HEK293T (cell line): ENCODE results near the gene HEMK1.

Source experiments
- CTCF ChIA-PET: fragments of 350-600 bp; formaldehyde crosslinking; extraction: SDS; loops from one replicate; lab custom pipeline; 2021; ENCODE audit warnings: antibody characterized with exemption, inconsistent platforms; lab: Yijun Ruan, JAX
- POLR2A ChIA-PET: fragments of 350-600 bp; formaldehyde crosslinking; extraction: SDS; loops from one replicate; lab custom pipeline; 2020; ENCODE audit warnings: antibody characterized with exemption, inconsistent platforms; lab: Yijun Ruan, JAX
- DNase-seq: peaks from one replicate; pipeline ENCODE4 v3.0.0; 2012; ENCODE audit warnings: mixed read lengths; ENCODE audit errors: extremely low spot score
- ARNT ChIP-seq: fragments of 450-650 bp; IDR thresholded peaks from 2 replicates; pipeline ENCODE4 v1.6.1; 2017; ENCODE audit warnings: mild to moderate bottlenecking
- BHLHE40 ChIP-seq: fragments of 450-650 bp; IDR thresholded peaks from 2 replicates; pipeline ENCODE4 v1.6.1; 2016; ENCODE audit warnings: mild to moderate bottlenecking, moderate library complexity, borderline replicate concordance
- CTBP1 ChIP-seq: fragments of 450-650 bp; IDR thresholded peaks from 2 replicates; pipeline ENCODE4 v1.6.1; 2016; ENCODE audit warnings: borderline replicate concordance
- ELF4 ChIP-seq: fragments of 450-650 bp; IDR thresholded peaks from 2 replicates; pipeline ENCODE4 v1.6.1; 2017; ENCODE audit warnings: antibody characterized with exemption
- FOXA1 ChIP-seq: fragments of 450-650 bp; IDR thresholded peaks from 2 replicates; pipeline ENCODE4 v1.6.1; 2016; ENCODE audit warnings: mild to moderate bottlenecking
- FOXK2 ChIP-seq: fragments of 450-650 bp; IDR thresholded peaks from 2 replicates; pipeline ENCODE4 v1.6.1; 2016; ENCODE audit warnings: mild to moderate bottlenecking
- FOXM1 ChIP-seq: fragments of 450-650 bp; IDR thresholded peaks from 2 replicates; pipeline ENCODE4 v1.6.1; 2017; ENCODE audit warnings: mild to moderate bottlenecking, borderline replicate concordance
- HDGF ChIP-seq: fragments of 450-650 bp; IDR thresholded peaks from 2 replicates; pipeline ENCODE4 v1.6.1; 2017; ENCODE audit warnings: antibody characterized with exemption, borderline replicate concordance
- L3MBTL2 ChIP-seq: fragments of 450-650 bp; conservative IDR thresholded peaks from 2 replicates; pipeline ENCODE4 v1.6.1; 2016; ENCODE audit warnings: mild to moderate bottlenecking
- LEF1 ChIP-seq: fragments of 450-650 bp; IDR thresholded peaks from 2 replicates; pipeline ENCODE4 v1.6.1; 2017; ENCODE audit warnings: mild to moderate bottlenecking, borderline replicate concordance
- NFRKB ChIP-seq: fragments of 450-650 bp; IDR thresholded peaks from 2 replicates; pipeline ENCODE4 v1.6.1; 2016; ENCODE audit warnings: mild to moderate bottlenecking, moderate library complexity
- SP1 ChIP-seq: fragments of 450-650 bp; IDR thresholded peaks from 2 replicates; pipeline ENCODE4 v1.6.1; 2017
- SUZ12 ChIP-seq: fragments of 450-650 bp; IDR thresholded peaks from 2 replicates; pipeline ENCODE4 v1.6.1; 2016; ENCODE audit warnings: mild to moderate bottlenecking
- TARDBP ChIP-seq: fragments of 450-650 bp; IDR thresholded peaks from 2 replicates; pipeline ENCODE4 v1.6.1; 2016
- ZNF384 ChIP-seq: fragments of 450-650 bp; IDR thresholded peaks from 2 replicates; pipeline ENCODE4 v1.6.1; 2016
- TF ChIP-seq, protein P1 (sequence below): fragments of 450-650 bp; IDR thresholded peaks from 2 replicates; pipeline ENCODE4 v1.6.1; 2016

The HEMK1 gene

DNA sequence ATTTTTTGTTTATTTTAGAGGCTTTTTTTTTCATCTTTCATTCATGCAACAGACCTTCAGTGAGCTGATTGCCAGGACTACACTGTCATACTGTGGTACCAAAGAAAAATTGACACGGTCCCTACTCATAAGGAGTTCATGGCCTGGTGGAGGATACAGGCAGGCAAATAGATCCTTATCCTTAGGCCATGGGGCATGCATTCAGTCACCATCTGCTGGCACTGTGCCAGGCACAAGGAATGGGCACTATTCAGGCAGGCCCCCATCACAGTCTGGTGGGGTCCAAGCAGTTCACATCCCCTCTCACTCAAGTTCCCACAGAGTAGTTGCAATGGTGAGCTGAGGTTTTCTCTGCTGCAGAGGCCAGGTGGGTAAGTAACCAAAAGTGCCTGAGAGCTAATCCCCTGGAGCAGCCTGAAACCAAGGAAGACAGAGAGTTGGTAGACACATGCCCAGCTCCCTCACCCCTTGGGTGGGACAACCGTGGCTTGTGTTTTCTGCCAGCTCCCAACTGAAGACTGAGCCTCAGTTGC, 25.0 kb downstream of the HEMK1 start:
- DNase-seq, result no peak
- POLR2A ChIA-PET, result no interaction called here
- CTCF ChIA-PET, result no interaction called here
- TF ChIP-seq FOXK2 (no peak), ZNF384 (no peak), FOXM1 (no peak), SUZ12 (no peak), FOXA1 (no peak), CTBP1 (no peak), BHLHE40 (no peak), SP1 (no peak), LEF1 (no peak), HDGF (no peak), ELF4 (no peak), TARDBP (no peak), NFRKB (no peak), ARNT (no peak), L3MBTL2 (no peak)
- TF ChIP-seq, protein P1, sequence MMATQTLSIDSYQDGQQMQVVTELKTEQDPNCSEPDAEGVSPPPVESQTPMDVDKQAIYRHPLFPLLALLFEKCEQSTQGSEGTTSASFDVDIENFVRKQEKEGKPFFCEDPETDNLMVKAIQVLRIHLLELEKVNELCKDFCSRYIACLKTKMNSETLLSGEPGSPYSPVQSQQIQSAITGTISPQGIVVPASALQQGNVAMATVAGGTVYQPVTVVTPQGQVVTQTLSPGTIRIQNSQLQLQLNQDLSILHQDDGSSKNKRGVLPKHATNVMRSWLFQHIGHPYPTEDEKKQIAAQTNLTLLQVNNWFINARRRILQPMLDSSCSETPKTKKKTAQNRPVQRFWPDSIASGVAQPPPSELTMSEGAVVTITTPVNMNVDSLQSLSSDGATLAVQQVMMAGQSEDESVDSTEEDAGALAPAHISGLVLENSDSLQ, result no peak

DNA sequence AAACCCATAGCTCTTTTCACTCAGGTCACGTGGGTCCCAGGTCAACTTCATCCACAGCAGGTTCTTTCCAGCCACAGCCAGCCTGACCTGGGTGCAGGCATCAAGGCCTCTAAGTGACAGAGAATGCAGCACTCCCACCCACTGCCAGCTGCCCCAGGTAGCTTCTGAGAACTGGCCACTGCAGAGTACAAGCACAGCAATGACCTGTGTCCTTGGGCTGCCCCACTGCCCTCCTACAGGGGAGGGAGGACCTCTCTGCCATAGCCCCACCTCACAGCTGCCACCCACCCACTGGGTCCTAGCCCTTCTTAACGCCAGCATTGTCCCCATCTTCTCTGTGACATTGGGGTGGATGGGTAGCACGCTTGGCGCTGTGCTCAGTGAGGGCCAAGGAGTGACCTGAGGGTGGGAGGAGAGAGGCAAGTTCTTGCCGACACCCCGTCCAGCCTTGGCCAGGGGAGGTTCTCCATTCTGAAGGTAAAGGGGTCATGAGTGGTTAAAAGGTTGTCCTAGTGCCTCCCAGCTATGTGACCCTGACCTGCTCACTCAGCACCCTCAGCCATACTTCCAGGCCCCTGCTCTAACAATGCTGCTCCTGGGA, 29.9 kb downstream of the HEMK1 start:
- DNase-seq, result no peak

DNA sequence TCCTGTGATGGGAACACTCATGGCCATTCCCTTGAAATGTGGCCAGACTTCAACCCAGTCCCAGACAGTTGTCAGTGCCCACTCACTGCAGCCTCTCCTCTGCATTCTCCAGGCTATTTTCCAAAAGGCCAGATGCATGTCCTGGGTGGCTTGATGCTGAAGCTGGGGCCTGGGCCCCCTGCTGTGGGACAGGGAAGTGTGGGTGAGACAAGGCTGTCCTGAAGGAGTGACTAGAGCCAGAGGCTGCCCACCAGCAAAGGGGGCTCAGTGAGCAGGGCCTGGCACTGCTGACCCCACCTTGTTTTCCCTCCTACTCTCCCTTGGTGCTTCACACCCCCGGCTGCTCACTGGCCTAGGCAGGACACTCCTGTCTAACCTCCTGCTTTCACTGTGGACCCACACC, 30.4 kb downstream of the HEMK1 start:
- POLR2A ChIA-PET, result no interaction called here
- TF ChIP-seq ARNT (no peak), SUZ12 (no peak), SP1 (no peak), CTBP1 (no peak), FOXM1 (no peak), ELF4 (no peak), FOXA1 (no peak), L3MBTL2 (no peak), FOXK2 (no peak), BHLHE40 (no peak), TARDBP (no peak), NFRKB (no peak)
- TF ChIP-seq, protein P1, result no peak
- CTCF ChIA-PET, result no interaction called here
- DNase-seq, result no peak

More for the DNA sequence above, 29.9 kb downstream of the HEMK1 start:
- ChIA-PET POLR2A (interaction anchor here (1.5 kb wide), 1 partner anchor 12 kb away, joined by 5 read pairs; no protein-coding TSS in a partner anchor), CTCF (interaction anchor here (0.5 kb wide), 1 partner anchor 27 kb away, joined by 3 read pairs; no protein-coding TSS in a partner anchor)
- TF ChIP-seq ARNT (no peak), CTBP1 (no peak), BHLHE40 (no peak), SUZ12 (no peak), HDGF (no peak), ZNF384 (no peak), ELF4 (no peak), TARDBP (no peak), FOXA1 (no peak), LEF1 (no peak), SP1 (no peak), L3MBTL2 (no peak), FOXK2 (no peak), FOXM1 (no peak), NFRKB (no peak)
- TF ChIP-seq, protein P1, result no peak

DNA sequence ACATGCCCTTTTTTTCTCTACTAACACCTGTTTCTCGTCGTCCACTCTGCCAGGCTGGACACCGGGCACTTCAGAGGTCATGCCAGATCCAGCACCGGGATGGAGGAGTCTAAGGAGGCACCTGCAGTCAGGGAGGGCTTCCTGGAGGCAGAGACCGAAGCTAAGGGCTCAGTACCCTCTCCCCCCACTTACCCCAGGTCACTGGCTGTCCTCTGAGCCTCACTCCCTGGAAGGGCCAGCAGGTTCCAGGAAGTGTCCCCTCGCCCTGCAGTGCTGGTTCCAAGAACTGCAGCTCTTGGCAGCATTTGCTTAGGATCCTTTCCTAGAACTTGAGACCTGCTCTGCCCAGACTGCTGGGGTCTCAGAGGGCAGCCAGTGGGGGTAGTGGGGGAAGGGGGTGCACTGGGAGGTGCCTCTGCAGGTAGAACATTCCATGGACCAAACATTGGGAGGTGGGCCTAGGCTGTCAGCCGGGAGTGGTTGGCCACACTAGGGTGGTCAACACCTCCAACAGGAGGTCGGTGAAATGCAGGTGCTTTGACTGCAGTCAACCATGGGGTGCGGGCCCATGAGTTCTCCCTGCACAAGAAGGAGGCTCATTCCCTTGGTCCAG, 30.9 kb downstream of the HEMK1 start:
- ChIA-PET POLR2A (interaction anchor here (1.6 kb wide), 1 partner anchor 263 kb away, joined by 4 read pairs; no protein-coding TSS in a partner anchor), CTCF (interaction anchor here (2.1 kb wide), 1 partner anchor 29 kb away, joined by 8 read pairs; no protein-coding TSS in a partner anchor)
- DNase-seq, result no peak
- no peak for TF ChIP-seq FOXM1
- no peak for TF ChIP-seq ZNF384
- TF ChIP-seq L3MBTL2, result no peak
- no peak for TF ChIP-seq HDGF
- no peak for TF ChIP-seq NFRKB
- no peak for TF ChIP-seq ELF4
- TF ChIP-seq CTBP1, result no peak
- no peak for TF ChIP-seq LEF1
- TF ChIP-seq, protein P1, result no peak
- no peak for TF ChIP-seq BHLHE40
- no peak for TF ChIP-seq SUZ12
- no peak for TF ChIP-seq FOXA1
- no peak for TF ChIP-seq SP1
- TF ChIP-seq FOXK2, result no peak
- TF ChIP-seq ARNT, result no peak

DNA sequence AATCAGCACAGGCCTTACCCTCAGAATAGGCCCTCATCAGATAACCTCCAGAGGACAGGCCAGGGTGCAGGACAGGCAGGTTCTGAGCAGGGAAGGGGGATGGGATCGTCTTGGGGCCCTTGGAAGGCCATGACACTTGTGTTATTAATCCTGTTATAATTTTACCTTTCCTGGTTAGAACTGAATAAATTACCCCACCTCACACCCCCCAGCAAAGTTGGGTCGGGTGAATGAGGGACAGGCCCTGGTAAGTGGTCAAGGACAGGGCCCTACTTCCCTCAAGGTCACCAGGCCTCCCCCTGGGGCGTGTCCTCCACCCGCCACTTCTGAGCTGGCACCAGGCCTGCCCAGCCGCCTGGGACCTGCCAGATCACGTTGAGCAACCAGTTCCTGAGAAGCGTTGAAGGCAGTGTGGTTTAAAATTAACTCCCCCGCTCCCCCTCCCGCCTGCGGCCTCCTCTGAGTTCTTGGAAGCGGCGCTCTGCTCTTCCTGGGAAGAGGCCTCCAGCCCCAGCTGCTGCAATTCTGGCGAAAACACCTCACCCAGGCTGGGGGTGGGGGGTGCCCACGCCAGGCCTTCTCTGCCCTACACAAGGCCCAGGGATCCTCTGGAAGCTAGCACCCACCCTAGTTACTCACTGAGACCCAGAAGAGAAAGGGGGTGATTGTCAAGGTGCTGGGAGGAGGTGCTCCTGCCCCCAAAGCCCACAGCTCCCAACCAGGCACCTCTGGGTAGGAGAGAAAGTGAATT, 31.7 kb downstream of the HEMK1 start:
- TF ChIP-seq SUZ12 (no peak), HDGF (no peak), ZNF384 (no peak), SP1 (no peak), NFRKB (no peak), BHLHE40 (no peak), TARDBP (no peak), LEF1 (no peak), ELF4 (no peak), ARNT (no peak), FOXA1 (no peak)
- TF ChIP-seq, protein P1, result no peak
- CTCF ChIA-PET, result interaction anchor here (0.6 to 2.1 kb wide), 3 partner anchors 30 to 138 kb away, joined by 3 to 8 read pairs (median 5); no protein-coding TSS in a partner anchor
- DNase-seq, result no peak
- POLR2A ChIA-PET, result interaction anchor here (1.6 kb wide), 1 partner anchor 264 kb away, joined by 4 read pairs; no protein-coding TSS in a partner anchor
